HL-60 (cell line): ENCODE results near the gene UBE2S.

Experiments
- CTCF ChIP-seq: IDR thresholded peaks from one replicate; pipeline ENCODE4 v1.5.1; 2011; ENCODE audit warnings: low read length, control low read depth, inconsistent platforms; ENCODE audit not compliant: insufficient read depth
- REST ChIP-seq: IDR thresholded peaks from 2 replicates; pipeline ENCODE4 v1.6.1; 2012; ENCODE audit warnings: low read depth; ENCODE audit not compliant: insufficient replicate concordance
- SPI1 ChIP-seq: IDR thresholded peaks from 2 replicates; pipeline ENCODE4 v1.6.1; 2012; ENCODE audit warnings: low read depth, mild to moderate bottlenecking, borderline replicate concordance

GRCh38 chr19:55366790-55367189 is 40.8 kb downstream of the UBE2S start:
- TF ChIP-seq CTCF (no peak), SPI1 (no peak), REST (no peak)
